ENCODE data around the gene GALNT11.

DNA sequence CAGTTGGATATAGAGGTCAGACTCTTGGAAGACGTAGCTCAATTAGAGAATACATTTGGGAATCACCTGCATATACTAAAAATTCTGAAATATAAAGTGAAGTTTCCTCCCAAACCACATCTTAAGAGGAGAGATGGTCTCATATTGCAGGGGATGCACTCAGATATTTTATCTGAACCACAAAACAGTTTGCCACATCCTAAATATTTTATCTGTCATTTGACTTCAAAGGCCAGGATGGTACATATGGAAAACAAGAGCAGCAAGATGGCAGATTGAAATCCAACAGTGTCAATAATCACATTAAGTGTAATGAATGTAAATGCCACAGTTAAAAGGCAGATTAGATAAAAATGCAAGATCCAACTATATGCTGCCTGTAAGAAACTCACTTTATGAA is 97.1 kb downstream of the GALNT11 start:
- TF ChIP-seq, protein P1, sequence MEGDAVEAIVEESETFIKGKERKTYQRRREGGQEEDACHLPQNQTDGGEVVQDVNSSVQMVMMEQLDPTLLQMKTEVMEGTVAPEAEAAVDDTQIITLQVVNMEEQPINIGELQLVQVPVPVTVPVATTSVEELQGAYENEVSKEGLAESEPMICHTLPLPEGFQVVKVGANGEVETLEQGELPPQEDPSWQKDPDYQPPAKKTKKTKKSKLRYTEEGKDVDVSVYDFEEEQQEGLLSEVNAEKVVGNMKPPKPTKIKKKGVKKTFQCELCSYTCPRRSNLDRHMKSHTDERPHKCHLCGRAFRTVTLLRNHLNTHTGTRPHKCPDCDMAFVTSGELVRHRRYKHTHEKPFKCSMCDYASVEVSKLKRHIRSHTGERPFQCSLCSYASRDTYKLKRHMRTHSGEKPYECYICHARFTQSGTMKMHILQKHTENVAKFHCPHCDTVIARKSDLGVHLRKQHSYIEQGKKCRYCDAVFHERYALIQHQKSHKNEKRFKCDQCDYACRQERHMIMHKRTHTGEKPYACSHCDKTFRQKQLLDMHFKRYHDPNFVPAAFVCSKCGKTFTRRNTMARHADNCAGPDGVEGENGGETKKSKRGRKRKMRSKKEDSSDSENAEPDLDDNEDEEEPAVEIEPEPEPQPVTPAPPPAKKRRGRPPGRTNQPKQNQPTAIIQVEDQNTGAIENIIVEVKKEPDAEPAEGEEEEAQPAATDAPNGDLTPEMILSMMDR (IDR thresholded peaks at IDR 0.05; ENCODE audit: insufficient read depth, low read length): no peak
- TF ChIP-seq POLR2AphosphoS5 (IDR thresholded peaks at IDR 0.05; ENCODE audit: low read depth): no peak
